Fibroblast of upper back skin (primary cell): ENCODE measurements around the gene RIC8B.
A peak's percentile ranks its signal among the peaks of the same experiment; 100 is the strongest.

Experiments
- DNase-seq: peaks from one replicate; pipeline ENCODE4 v3.0.0-alpha.2; 2013

The RIC8B gene

DNA sequence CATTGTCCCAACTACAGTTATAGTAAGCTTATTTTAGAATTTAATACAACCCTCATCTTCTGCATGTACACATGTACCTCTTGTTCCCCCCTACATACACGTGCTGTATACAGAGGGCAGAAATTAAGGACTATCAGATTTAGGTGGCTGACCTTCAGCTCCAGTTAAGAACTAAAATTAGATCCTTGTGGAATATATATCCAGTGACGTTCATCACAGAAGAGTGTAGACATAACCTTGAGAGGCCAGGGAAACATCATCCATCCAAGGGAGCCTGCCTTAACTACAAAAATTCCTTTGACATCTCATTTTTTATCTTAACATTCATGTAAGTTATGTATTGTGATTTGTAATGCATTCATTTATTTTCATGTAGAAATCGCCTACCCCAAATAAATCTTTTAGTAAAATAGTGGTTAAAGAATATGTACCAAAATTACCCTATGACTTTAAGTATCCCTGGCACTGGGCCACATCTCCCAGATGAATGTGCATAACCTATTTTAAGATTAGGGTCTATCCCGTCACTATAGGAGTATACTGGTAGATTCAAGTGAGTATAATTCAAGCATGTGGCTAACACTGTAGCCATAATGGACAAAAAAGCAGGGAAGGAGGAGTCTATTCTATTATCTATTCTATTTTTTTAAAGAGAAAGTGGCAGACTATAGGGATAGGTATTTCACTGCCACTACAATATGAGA lies 27.5 kb downstream of the RIC8B start:
- no peak for DNase-seq

DNA sequence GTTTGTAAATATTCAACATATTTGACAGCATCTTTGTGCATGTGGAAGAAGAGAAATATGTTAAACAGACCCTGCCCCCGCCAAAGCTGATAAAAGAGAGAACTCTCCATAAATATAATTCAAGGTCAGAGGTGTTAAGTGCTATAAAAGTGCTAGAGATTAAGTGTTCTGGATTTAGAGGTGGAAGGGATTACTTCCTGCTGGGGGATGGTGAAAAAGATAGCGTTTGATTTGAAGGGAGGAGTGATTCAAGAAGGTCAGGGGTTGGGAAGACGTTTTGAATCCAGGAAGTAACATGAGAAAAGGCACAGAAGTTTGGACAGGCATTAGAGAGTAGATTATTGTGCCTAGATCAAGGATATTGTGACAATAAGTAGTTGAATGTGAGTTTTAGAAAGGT lies 30.2 kb downstream of the RIC8B start:
- DNase-seq, result no peak

- no peak for DNase-seq
Measured at GRCh38 chr12:106814714-106815113, 40.2 kb downstream of the RIC8B start.

DNA sequence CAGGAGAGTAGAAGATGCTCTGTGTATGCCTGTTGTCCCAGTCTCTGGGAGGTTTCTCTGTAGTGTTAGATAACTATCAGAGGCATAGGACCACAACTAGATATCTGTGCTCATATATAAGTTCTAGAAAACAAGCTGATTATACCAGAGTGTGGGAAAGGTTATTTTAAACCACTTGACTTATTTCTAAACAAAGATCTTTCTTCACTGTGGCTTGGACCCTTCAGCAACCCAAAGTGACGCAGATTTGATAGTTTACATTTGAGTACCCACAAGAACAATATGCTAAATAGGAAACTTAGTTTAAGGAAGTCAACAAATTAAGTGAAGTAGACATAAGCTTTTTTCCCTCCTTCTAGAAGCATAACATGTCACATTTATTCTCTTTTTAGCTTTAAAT lies 41.3 kb downstream of the RIC8B start:
- no peak for DNase-seq

- DNase-seq, result no peak
Measured at GRCh38 chr12:106816231-106816630, 41.7 kb downstream of the RIC8B start.

- no peak for DNase-seq
Measured at GRCh38 chr12:106819991-106820390, 45.5 kb downstream of the RIC8B start.

GRCh38 chr12:106831699-106832098 lies 57.2 kb downstream of the RIC8B start:
- DNase-seq, result no peak

DNA sequence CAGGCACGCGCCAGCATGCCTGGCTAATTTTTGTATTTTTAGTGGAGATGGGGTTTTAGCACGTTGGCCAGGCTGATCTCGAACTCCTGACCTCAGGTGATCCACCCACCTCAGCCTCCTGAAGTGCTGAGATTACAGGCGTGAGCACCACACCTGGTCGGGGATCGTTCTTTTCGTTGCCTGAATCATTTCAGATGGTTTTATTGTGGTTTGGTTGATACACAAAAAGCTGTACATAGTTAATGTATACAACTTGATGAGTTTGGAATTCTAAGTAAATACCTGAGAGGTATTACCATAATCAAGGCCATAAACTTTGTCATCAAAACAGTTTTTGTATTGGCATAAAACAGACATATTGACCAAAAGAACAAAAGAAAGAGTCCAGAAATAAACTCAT lies 63.3 kb downstream of the RIC8B start:
- no peak for DNase-seq

DNA sequence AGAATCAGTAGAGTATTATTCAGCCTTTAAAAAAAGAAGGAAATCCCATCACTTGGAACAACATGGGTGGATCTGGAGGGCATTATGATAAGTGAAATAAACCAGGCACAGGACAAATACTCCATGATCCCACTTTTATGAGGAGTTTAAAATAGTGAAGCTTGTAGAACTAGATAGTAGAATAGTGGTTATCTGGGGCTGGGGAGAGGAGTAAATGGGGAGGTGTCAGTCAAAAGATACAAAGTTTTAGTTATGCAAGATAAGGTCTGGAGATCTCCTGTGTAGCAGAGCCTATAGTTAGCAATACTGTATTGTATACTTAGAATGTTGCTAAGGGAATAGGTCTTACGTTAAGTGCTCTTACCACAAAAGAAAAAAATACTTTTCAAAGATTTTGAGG lies 64.9 kb downstream of the RIC8B start:
- no peak for DNase-seq

DNA sequence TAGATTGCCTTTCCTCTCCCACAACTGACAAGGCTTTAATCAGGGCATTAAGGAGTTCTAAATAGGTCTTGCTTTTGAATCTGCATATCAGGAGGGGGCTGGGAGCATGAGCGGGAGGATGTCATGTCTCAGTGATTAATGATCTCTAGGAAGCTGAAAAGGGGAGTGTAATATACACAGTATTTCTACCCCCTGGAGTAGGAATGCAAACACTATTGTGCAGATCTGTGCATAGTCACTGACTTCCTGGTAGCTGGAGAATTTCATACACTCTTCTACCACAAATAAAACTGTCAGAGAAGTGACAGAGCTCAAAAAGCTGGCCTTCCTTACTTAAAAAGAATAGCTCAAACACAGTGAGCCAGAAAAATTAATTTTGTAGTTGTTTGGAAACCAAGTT lies 65.8 kb downstream of the RIC8B start:
- peak; percentile 86 for DNase-seq

DNA sequence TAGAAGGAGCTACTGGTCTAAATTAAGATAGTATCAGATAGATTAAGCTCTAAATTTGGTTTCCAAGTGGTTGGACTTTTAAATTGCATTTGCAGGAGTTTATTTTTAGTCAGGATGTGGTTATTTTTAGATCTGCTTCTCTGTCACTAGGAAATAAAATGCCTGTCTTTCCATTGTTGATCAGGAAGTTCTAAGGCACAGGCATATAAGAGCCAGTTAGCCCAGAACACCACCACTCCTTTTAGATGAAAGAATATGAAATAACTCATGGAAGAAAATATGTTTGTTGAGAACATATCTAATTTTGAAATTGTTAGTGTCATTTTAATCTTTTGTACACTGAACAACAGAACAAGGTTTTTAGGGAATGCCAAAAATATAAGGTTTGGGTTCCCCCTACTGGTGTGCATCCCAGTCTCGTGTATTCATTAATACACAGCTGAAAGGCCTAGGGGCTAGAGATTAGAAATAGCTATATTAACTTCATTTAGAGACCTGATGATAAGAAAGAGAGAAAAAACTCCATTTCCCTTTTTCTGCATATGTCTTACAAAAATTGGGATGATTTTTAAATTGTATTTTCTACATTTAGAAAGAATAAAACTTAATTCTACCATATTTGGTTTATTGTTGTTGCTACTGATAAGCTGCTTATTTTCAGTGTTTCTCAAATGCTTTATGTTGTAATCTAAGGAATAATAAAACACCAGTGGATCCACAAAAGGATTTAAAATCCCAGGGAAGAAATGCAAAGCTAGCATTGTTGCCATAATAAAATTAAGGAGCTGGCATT lies 67.2 kb downstream of the RIC8B start:
- DNase-seq, result peak; percentile 47

GRCh38 chr12:106845902-106846301 lies 71.4 kb downstream of the RIC8B start:
- no peak for DNase-seq

GRCh38 chr12:106847861-106848260 lies 73.4 kb downstream of the RIC8B start:
- DNase-seq, result no peak

DNA sequence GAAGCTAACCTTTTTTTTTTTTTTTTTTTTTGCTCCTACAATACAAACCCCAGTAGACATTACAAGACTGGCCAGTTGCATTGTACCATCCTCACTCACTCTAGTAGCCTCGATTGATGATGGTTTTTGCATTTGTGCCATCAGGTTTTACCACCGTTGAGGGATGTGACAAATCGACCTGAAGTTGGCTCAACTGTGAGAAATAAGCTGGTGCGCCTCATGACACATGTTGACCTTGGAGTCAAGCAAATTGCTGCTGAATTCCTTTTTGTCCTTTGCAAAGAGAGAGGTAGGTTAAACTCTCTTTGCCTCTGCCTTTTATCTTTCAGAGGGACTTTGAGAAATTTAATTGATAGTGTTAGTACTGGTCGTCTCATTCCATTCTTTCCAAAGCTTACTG lies 76.8 kb downstream of the RIC8B start:
- DNase-seq, result no peak

DNA sequence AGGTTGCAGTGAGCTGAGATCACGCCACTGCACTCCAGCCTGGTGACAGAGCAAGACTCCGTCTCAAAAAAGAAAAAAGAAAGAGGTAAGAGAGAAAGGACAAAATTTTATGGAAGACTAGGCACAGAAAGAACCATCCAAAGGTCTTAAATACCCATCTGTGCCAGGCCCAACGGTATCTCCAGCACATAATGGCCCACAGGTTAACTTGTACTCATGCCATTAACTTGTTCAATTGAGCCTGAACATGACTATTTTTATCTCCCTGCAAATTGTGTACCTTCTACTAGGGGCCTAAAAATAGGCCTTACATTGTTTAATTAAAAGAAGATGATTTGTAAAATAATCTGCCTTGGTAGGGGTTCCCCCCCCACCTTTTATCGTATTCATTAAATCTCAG lies 80.2 kb downstream of the RIC8B start:
- DNase-seq, result no peak

DNA sequence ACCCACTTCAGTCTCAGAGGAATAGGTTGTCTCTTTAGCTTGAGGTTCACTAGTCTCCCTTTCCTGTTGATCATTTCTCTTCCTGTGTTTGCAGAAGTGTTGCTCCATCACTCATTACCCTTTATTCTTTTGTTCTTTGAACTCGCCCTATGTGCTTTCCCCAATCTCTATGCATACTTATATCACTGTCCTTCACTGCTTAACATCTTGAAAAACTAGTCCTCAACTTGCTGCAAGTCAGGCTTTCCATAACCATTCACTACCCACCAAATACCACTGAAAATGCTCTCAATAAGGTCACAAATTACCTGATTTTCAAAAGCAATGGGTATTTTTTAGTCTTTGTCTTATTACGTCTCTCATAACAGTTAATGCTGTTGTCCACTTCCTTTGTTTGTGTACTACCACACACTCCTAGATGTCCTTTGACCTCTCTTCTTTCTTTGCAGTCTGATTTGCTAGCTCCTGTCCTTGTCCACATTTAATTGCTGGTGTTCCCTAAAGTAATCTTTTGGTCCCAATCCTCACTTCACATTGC lies 80.8 kb downstream of the RIC8B start:
- DNase-seq, result no peak

DNA sequence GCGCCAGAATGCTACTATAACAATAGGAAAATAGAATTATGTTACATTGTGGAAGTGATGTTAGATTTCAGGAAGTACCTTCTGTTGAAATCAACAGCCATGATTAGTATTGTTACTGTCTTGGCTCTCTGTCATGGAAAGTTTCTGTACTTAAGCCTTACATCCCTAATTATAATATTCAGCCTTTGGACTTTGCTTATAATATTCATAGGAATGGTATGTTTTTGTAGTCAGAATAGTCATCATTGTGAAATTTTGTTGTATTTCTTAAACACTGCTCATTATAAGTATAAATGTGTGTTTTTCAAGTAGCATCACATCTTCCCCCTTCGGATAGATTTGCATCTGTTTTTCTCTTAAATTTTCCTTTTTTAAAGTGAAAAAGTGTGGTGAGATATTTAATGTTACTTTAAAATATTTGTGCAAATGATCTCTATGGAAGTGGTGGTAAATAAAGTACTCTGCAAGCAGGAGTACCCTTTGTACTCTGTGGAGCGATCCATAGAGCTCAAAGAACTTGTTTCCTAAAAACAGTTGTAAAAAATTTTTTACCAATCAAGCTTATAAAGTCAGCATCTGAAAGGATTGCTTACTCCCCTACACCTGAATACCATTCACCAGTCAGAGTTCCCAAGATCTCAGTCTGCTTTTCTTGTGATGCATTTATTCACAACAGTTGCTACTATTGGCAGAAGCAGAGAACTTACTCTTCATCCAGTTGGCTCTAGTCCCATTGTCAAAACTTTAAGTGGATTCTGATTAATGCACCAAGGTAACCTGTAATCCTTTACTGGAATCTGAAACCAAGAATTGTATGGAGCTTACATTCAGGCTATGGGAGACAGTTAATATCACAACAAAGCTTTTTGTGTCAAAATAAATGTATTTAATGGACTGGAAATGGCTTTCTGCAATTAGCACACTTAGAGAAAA lies 87.8 kb downstream of the RIC8B start:
- DNase-seq, result peak; percentile 57

DNA sequence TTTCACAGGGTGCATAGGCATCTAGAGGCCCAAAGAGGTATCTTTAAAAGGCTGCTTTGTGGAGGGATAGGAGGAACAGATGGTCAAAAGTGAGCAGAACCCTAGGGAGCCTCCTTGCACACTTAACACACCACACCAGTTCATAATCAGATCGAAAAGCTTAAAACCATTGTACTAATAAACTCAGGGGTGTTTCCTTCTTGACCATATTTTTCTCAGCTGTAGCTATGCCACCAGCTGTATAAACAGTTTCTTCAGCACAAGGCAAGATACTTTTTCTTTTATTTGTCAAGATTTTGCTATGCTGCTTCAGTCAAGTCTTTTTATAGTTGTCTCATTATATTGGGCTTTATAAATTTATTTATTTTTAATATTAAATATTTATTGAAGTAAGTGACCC lies 88.7 kb downstream of the RIC8B start:
- no peak for DNase-seq

- no peak for DNase-seq
Measured at GRCh38 chr12:106865683-106866082, 91.2 kb downstream of the RIC8B start.

- DNase-seq, result no peak
Measured at GRCh38 chr12:106866426-106867080, 92.1 kb downstream of the RIC8B start.

GRCh38 chr12:106867651-106868050 lies 93.2 kb downstream of the RIC8B start:
- peak; percentile 21 for DNase-seq

DNA sequence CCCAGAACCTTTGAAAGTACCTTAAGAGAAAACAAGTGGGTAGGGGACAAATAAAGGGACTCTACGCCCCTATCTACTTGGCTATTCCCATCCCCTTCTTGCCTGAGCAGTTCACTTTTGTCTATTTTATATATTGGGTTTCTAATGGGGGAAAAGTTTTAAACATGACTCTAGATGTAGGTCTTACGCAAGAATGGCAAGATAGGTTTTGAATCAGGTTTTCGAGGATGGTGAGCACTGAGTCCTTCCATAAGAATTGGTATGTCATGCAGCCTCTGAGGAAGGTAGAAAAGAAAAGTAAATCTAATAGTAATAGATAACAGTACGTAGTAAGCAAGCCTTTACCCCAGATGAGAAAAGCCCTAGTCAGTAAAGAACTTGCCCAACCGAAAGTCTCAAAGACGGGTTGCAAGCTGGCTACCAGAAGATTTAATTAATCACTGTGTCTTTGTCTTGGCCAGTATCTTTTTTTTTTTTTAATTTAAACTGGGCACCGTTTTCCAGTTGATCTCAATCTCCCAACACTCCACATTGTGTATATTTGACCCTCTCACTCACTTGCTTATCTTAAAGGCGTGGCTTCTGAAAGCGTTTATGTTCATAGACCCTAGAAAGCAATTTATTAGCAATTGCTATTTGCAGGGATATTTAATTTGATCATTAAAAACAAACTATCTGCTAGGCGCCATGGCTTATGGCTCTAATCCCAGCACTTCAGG lies 94.7 kb downstream of the RIC8B start:
- no peak for DNase-seq
